LNCaP clone FGC (cell line): ENCODE results near the gene RAP1GDS1.

ENCODE experiments used
- DNase-seq: peaks from one replicate; pipeline ENCODE4 v3.0.0-alpha.2; 2011; ENCODE audit warnings: low read depth
- H3K4me3 ChIP-seq: 2 replicates; pipeline ENCODE4 v1.5.1; 2011; ENCODE audit warnings: mild to moderate bottlenecking, low read depth, low read length, control low read depth
- TF ChIP-seq, protein P1 (sequence below): IDR thresholded peaks from 2 replicates; pipeline ENCODE4 v1.5.1; 2012; ENCODE audit warnings: mild to moderate bottlenecking; ENCODE audit not compliant: control insufficient read depth, insufficient read depth; ENCODE audit errors: extremely low read depth

Gene RAP1GDS1

GRCh38 chr4:98343626-98344025 lies 82.4 kb downstream of the RAP1GDS1 start:
- DNase-seq = no peak
- TF ChIP-seq, protein P1, sequence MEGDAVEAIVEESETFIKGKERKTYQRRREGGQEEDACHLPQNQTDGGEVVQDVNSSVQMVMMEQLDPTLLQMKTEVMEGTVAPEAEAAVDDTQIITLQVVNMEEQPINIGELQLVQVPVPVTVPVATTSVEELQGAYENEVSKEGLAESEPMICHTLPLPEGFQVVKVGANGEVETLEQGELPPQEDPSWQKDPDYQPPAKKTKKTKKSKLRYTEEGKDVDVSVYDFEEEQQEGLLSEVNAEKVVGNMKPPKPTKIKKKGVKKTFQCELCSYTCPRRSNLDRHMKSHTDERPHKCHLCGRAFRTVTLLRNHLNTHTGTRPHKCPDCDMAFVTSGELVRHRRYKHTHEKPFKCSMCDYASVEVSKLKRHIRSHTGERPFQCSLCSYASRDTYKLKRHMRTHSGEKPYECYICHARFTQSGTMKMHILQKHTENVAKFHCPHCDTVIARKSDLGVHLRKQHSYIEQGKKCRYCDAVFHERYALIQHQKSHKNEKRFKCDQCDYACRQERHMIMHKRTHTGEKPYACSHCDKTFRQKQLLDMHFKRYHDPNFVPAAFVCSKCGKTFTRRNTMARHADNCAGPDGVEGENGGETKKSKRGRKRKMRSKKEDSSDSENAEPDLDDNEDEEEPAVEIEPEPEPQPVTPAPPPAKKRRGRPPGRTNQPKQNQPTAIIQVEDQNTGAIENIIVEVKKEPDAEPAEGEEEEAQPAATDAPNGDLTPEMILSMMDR = no peak
- H3K4me3 ChIP-seq = no peak overlapping the region

DNA sequence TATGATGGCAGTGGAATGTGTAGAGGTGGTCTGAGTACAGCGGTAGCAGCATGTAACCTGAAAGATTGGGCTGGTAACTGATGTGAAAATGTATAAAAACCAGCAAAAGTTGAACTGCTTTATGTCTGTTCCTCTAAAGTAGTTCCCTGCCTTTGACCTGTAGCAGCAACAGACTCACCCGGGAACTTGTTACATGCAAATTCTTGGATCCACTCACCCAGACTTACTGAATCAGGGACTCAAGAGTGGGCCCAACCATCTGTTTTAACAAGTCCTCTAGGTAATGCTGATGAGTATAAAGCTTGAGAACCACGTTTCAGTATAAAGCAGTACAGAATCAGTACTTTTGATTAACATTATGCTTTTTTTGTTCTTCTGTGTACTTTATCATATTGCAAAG lies 84.7 kb downstream of the RAP1GDS1 start:
- no peak overlapping the region for H3K4me3 ChIP-seq
- no peak for DNase-seq
- TF ChIP-seq, protein P1 = no peak

DNA sequence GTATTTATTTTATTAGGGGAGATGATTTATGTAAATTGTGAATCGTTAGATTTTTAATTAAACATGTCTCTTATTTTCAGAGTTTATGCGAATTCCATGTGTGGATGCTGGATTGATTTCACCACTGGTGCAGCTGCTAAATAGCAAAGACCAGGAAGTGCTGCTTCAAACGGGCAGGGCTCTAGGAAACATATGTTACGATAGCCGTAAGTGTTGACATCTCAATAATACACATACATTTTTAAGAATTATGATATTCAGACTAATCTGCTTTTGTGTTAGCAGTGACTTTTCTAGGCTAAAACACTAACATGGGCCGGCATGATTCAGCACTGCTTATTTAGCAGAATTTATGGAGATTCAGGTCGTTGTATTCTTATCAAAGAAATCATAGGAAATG lies 91.2 kb downstream of the RAP1GDS1 start:
- TF ChIP-seq, protein P1 = no peak
- DNase-seq = no peak
- no peak overlapping the region for H3K4me3 ChIP-seq

DNA sequence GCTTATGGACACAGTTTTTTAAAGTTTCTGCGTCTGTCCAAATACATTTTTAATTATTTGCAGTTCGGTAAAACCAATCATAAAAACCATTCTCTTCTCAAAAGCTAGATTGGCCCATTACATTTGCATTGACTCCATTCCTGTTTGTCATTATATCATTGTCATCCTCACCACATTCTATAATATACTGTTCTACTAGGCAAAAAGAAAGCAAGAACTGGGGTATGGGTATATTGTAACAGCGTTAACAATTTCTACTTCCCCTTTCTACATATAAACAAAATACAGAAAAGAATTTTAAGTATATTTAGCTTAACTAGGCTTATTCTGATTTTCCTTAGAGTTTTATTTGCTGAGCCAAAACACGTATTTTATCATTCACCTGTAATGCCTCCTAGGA lies 91.8 kb downstream of the RAP1GDS1 start:
- H3K4me3 ChIP-seq = no peak overlapping the region
- TF ChIP-seq, protein P1 = no peak
- DNase-seq = no peak

GRCh38 chr4:98358630-98359248 lies 97.6 kb downstream of the RAP1GDS1 start:
- H3K4me3 ChIP-seq = no peak overlapping the region
- DNase-seq = no peak
- TF ChIP-seq, protein P1 = no peak

DNA sequence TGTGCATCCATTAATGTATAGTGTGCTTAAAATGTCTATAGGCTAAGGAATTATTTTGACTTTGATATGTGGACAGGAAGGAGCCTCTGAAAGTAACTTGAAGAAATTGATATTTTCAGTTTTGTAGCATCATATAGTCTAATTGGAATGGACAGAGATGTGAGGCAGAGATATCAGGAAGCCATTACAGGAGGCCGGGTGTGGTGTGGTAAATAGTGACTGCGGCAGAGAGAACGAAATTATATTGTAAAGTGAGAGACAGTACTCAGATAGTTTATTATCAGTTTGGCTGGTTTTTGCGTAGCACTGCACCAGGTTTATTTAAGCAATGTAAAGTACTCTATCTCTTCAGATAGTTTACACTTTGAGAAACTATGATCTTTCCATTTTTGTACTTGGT lies 98.5 kb downstream of the RAP1GDS1 start:
- no peak overlapping the region for H3K4me3 ChIP-seq
- no peak for DNase-seq

More for the DNA sequence above, 98.5 kb downstream of the RAP1GDS1 start:
- TF ChIP-seq, protein P1 = no peak
